RWPE2 (cell line): ENCODE measurements around the gene IFNK.

ENCODE experiments used
- ATAC-seq: fragments of 200-7000 bp; cut with Tn5 transposase; 3 replicates; pipeline ENCODE4 v1.9.1; 2021; ENCODE audit warnings: low read depth
- DNase-seq: peaks from one replicate; pipeline ENCODE4 v3.0.0-alpha.2; 2020; ENCODE audit warnings: low spot score
- H3K27ac ChIP-seq: fragments of 450-650 bp; 2 replicates; pipeline ENCODE4 v1.5.1; 2017; ENCODE audit warnings: mild to moderate bottlenecking; ENCODE audit not compliant: poor library complexity, severe bottlenecking
- H3K27me3 ChIP-seq: fragments of 250-450 bp; sonication (Bioruptor Pico); 2 replicates; pipeline ENCODE4 v1.5.1; 2021; ENCODE audit warnings: mild to moderate bottlenecking, moderate library complexity; ENCODE audit not compliant: insufficient read depth, poor library complexity, severe bottlenecking
- H3K36me3 ChIP-seq: fragments of 250-450 bp; sonication (Bioruptor Pico); 2 replicates; pipeline ENCODE4 v1.5.1; 2020; ENCODE audit warnings: low read depth, mild to moderate bottlenecking, moderate library complexity
- H3K4me1 ChIP-seq: fragments of 250-450 bp; sonication (Bioruptor Pico); 2 replicates; pipeline ENCODE4 v1.5.1; 2021; ENCODE audit warnings: mild to moderate bottlenecking, moderate library complexity; ENCODE audit not compliant: insufficient read depth, poor library complexity, severe bottlenecking
- H3K4me3 ChIP-seq: fragments of 250-450 bp; sonication (Bioruptor Pico); 2 replicates; pipeline ENCODE4 v1.5.1; 2021; ENCODE audit warnings: mild to moderate bottlenecking, moderate library complexity; ENCODE audit not compliant: severe bottlenecking
- H3K9me3 ChIP-seq: fragments of 250-450 bp; sonication (Bioruptor Pico); 2 replicates; pipeline ENCODE4 v1.5.1; 2021; ENCODE audit warnings: mild to moderate bottlenecking, moderate library complexity; ENCODE audit not compliant: severe bottlenecking
- TF ChIP-seq, protein P1 (sequence below): fragments of 450-650 bp; IDR thresholded peaks from one replicate; pipeline ENCODE4 v1.5.1; 2017; ENCODE audit warnings: mild to moderate bottlenecking, moderate library complexity; ENCODE audit not compliant: poor library complexity, severe bottlenecking

Gene IFNK

DNA sequence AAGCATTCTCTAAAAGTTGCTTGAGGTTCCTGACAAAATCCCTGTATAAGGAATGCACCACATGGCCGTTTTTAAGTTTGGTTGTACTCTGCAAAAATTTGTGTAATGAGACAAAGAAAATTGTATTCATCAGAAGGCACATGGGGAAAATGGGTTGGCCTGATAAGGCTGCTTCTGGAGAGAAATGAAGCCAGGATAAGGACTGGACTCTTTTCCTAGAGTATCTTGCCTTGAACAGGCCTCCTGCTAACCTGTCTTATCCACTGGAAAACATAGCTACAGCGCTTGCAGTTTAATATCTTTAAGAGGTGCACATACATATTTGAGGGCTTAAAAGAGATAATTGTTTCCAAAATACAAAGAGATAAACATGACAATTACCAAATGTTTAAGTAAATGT is 41.4 kb upstream of the IFNK start:
- ATAC-seq (no peak), DNase-seq (no peak)
- H3K4me3 ChIP-seq, result no peak overlapping the region
- TF ChIP-seq, protein P1, sequence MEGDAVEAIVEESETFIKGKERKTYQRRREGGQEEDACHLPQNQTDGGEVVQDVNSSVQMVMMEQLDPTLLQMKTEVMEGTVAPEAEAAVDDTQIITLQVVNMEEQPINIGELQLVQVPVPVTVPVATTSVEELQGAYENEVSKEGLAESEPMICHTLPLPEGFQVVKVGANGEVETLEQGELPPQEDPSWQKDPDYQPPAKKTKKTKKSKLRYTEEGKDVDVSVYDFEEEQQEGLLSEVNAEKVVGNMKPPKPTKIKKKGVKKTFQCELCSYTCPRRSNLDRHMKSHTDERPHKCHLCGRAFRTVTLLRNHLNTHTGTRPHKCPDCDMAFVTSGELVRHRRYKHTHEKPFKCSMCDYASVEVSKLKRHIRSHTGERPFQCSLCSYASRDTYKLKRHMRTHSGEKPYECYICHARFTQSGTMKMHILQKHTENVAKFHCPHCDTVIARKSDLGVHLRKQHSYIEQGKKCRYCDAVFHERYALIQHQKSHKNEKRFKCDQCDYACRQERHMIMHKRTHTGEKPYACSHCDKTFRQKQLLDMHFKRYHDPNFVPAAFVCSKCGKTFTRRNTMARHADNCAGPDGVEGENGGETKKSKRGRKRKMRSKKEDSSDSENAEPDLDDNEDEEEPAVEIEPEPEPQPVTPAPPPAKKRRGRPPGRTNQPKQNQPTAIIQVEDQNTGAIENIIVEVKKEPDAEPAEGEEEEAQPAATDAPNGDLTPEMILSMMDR, result no peak
- H3K9me3 ChIP-seq, result no peaks in the 10 kb centered on the region
- H3K4me1 ChIP-seq, result peaks cover 3% of the 10 kb centered on the region
- H3K27ac ChIP-seq, result no peak overlapping the region
- peaks cover 20% of the 10 kb centered on the region for H3K36me3 ChIP-seq
- no peaks in the 10 kb centered on the region for H3K27me3 ChIP-seq

DNA sequence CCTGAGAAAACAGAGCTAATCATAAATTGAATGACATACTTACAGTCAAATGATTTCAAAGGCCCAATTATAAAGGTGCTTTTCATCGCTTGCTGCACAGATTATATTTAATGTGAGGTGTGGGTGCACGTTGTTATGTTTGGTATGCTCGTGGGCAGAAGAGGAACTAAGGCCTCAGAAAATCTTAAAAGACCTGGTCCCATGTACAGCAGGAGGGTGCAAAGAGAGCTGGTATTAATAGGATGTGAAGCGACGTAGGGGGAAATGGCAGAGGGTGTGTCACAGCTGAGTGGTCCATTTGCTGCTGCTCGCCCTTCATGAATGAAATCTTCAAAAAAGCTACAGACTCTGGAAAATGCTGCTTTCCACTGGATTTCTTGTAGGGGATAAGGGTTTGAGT is 40.5 kb upstream of the IFNK start:
- no peak overlapping the region for H3K27ac ChIP-seq
- TF ChIP-seq, protein P1, result no peak
- H3K9me3 ChIP-seq, result no peaks in the 10 kb centered on the region
- H3K4me1 ChIP-seq, result no peaks in the 10 kb centered on the region
- ATAC-seq (no peak), DNase-seq (no peak)
- no peaks in the 10 kb centered on the region for H3K27me3 ChIP-seq
- no peak overlapping the region for H3K4me3 ChIP-seq
- H3K36me3 ChIP-seq, result peaks cover 11% of the 10 kb centered on the region

DNA sequence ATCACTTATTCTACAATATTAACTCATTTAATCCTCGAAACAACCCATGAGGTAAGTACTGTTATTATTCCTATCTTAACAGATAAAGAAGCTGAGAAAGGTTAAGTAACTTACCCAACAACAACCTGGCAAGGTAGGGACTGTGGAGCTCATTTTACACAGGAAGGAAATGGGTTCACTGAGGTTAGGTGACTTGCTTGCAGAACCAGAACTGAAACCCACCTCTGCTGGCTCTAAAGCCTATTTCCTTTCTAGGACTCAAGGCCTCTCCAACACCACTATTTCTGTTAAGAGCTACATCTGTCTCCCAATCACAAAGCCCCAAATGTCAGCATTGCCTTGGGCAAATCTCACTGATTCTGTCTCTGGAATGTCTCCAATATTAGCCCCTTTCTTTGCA is 38.9 kb upstream of the IFNK start:
- no peak overlapping the region for H3K27ac ChIP-seq
- no peak for ATAC-seq
- H3K27me3 ChIP-seq, result no peaks in the 10 kb centered on the region

DNA sequence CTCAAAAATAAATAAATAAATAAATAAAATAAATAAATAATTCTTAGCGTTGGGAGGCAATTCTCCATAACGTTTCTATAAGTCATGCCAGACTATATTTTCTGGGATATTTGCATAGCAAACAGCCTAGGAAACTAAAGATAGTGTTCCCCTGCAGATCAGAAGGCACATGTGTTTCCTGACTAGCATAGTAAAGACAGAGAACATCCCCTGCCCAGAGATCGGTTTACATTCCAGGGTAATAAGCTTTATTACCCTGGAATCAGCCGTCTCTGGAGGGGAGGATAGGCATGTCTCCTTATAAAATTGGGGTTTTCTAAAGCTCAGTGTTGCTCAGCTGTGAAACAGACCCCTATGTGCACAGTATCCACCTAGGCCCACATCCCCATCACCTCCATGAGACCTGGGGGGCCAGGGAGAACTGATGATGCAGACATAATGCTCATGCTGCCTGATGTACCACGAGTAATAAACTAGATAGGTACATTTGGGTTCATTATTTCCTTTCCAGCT is 36.9 kb upstream of the IFNK start:
- Histone ChIP-seq H3K9me3 (no peaks in the 10 kb centered on the region), H3K4me3 (no peak overlapping the region), H3K27me3 (no peaks in the 10 kb centered on the region), H3K36me3 (peaks cover 4% of the 10 kb centered on the region; the same call in 1 of the 2 replicates), H3K27ac (no peak overlapping the region), H3K4me1 (peaks cover 16% of the 10 kb centered on the region)
- TF ChIP-seq, protein P1, result no peak
- DNase-seq, result no peak
- ATAC-seq, result no peak

More for the DNA sequence above, 38.9 kb upstream of the IFNK start:
- H3K4me1 ChIP-seq, result no peaks in the 10 kb centered on the region
- TF ChIP-seq, protein P1, result no peak
- H3K9me3 ChIP-seq, result no peaks in the 10 kb centered on the region
- peaks cover 4% of the 10 kb centered on the region; the same call in 1 of the 2 replicates for H3K36me3 ChIP-seq
- no peak overlapping the region for H3K4me3 ChIP-seq
- no peak for DNase-seq

DNA sequence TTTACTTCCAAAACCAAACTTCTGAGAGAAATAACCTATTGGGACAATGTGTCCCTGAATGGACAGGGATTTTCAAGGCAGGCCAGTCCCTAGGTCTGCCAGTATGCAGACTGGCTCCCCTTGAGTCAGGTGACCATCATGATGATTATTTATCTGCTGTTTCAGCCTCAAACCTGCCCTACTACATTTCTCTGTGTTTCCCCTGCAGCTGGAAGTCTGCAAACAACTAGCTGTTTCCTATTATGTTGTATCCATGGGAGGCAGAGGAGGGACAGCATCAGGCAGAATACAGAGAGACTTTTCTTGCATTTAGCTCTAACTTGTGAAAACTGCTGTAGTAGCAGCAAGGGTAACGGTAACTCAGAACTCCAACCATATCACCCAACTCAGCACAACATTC is 36.2 kb upstream of the IFNK start:
- Histone ChIP-seq H3K9me3 (no peaks in the 10 kb centered on the region), H3K4me1 (peaks cover 23% of the 10 kb centered on the region), H3K36me3 (peaks cover 4% of the 10 kb centered on the region; the same call in 1 of the 2 replicates), H3K27me3 (no peaks in the 10 kb centered on the region), H3K27ac (no peak overlapping the region), H3K4me3 (no peak overlapping the region)
- TF ChIP-seq, protein P1, result no peak
- ATAC-seq (no peak; the same call in 2 of the 3 replicates), DNase-seq (no peak)
